GM15510 (cell line): ENCODE results near the gene MED26.

ENCODE experiments used
- POLR2A ChIP-seq: IDR thresholded peaks from 3 replicates; pipeline ENCODE4 v1.6.1; 2011; ENCODE audit warnings: borderline replicate concordance; ENCODE audit not compliant: insufficient read length; ENCODE audit errors: extremely low read depth

The MED26 gene

GRCh38 chr19:16628183-16628983 is at the start of gene MED26:
Gene MED26 (minus strand): TSS chr19:16628204. CDS start chr19:16627943, 261 bp downstream.
- peak; percentile 94 for TF ChIP-seq POLR2A

GRCh38 chr19:16677055-16677454 is 49.1 kb upstream of the MED26 start:
- TF ChIP-seq POLR2A, result no peak

GRCh38 chr19:16676101-16676798 is 48.2 kb upstream of the MED26 start:
- TF ChIP-seq POLR2A, result no peak

GRCh38 chr19:16673231-16673630 is 45.2 kb upstream of the MED26 start:
- no peak for TF ChIP-seq POLR2A

DNA sequence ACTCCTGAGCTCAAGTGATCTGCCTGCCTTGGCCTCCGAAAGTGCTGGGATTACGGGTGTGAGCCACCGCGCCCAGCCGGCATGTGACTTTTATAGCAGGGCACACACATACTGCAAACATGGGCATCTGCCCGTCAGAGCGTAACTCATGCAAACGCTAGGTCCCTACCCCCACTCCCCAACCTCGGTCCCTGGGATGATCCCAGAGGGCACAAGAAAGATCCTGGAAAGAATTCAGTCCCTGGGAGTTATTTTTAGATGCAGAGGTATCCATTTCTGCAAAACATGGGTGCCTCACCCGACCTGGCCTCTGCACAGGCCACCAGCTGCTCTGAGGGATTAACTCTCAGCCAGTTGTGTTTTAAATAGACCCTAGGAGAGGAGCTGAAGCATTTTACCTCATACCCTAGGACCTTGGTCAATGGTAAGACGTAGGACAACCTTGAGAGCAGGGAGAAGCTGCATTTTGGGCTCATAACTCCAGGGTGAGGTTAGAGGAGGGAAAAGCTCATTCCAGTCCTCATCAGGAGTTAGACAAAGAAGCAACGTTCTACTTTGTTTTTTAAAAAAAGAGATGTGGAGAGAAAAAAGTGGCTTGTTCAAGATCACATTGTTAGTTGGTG is 43.8 kb upstream of the MED26 start:
- TF ChIP-seq POLR2A, result no peak

DNA sequence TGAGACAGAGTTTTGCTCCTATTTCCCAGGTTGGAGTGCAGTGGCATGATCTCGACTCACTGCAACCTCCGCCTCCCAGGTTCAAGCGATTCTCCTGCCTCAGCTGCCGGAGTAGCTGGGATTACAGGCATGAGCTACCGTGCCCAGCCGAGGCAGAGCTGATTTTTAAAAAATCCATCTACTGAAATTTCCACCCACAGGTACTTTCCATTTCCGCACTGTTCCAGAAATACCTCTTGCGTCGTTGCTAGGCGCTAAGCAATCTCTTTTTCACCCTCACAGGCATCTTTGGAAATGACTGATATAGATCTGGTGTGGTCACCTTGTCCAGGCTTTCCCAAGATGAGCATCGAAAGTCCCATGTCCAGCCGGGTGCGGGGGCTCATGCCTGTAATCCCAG is 42.3 kb upstream of the MED26 start:
- TF ChIP-seq POLR2A, result no peak

DNA sequence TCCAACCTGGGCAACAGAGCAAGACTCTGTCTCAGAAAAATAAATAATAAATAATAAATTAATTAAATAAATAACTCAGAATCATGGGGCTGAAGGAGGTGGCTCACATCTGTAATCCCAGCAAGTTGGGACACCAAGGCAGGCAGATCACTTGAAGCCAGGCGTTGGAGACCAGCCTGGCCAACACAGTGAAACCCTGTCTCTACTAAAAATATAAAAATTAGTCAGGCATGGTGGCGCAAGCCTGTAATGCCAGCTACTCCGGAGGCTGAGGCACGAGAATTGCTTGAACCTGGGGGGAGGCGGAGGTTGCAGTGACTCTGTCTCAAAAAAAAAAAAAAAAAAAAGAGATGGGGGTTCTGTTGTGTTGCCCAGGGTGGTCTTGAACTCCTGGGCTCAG is 40.2 kb upstream of the MED26 start:
- TF ChIP-seq POLR2A, result no peak

- peak; percentile 28 for TF ChIP-seq POLR2A
Observed at GRCh38 chr19:16661480-16662034, 33.6 kb upstream of the MED26 start.

GRCh38 chr19:16660763-16661479 is 32.9 kb upstream of the MED26 start, which contains the start of gene TMEM38A:
Gene TMEM38A (plus strand): TSS chr19:16661139. CDS start chr19:16661218, 79 bp downstream.
- peak; percentile 67 for TF ChIP-seq POLR2A

DNA sequence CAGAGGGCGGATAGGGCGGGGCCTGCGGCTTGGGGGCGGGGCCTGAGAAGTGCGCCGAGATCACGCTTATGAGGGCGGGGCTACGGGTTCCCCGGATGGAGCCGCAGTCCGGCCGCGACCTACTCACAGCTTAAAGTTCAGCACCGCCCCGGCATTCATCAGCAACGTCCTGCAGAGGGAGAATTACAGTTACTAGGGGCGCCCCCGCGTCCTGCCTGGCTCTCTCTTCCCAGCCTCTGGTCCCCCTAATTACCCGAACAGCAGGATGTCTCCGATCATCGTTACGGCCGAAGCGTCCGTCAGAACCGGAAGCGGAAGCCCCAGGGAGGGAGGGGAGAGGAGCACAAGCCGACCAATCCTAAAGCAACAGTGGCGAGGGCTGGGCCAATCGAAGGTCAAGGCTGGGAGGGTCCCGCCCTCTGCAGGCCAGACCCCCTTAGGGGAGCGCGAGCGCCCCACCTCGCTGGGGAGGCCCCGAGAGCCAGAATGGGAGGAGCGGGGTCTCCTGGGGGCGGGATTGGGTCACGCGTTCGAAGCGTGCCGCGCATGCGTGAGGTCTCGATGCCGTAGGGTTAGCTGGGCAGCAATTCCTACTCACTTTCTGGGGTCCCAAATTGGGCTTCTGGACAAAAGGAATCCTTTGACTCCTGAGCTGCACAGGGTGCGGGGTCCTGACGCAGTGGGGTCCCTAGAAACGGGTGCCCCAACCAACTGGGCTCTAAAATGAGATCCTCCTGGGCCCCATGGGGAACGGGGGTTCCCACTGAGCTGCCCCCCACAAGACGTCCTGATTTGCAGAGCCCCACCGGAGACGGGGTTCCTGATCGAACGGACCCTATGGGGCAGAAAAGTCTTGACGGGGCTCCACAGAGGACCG is 32.1 kb upstream of the MED26 start, which contains the start of gene SMIM7:
TSS of gene SMIM7 (minus strand) at position 313 of the 877 bp plus-strand sequence. CDS start at position 279, 34 bp downstream.
- peak; percentile 81 for TF ChIP-seq POLR2A

DNA sequence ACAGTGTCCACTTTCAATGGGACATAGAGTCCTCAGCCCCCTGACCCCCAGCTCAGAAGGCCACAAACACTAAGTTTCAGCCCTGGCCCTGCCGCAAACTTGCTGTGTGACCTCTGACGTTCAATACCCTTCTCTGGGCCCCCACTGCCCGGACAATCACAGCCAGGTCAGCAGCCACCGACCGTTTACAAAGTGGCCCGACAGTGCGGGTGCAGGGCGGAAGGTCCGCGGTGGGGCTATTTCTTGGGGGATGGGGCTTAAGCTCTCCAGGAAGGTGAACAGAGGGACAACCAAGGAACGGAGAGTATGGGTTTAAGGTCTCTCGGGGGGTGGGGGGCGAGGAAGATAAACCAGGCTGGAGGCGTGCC is 31.4 kb upstream of the MED26 start:
- no peak for TF ChIP-seq POLR2A

DNA sequence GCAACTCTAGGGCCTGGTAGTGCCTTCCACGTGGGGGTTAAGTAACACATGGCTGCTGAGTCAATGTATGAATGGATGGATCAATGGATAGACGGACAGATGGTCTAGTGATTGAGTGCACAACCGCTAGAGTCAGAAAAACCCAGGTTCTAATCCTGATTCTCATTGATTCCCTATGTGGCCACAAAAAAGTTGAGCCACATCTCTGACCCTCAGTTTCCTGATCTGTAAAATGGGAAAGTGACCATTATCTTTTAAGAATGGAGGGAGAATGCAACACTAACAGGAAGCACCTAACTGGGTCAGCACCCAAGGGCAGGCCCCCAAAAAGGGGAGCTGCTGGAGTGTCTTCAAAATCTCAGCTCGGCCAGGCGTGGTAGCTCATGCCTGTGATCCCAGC is 29.4 kb upstream of the MED26 start:
- TF ChIP-seq POLR2A, result no peak

- no peak for TF ChIP-seq POLR2A
Observed at GRCh38 chr19:16655727-16656126, 27.7 kb upstream of the MED26 start.
